Activated CD8-positive, alpha-beta memory T cell treated with anti-CD3 and anti-CD28 coated beads, Interleukin-2, amount 10 ng/mL, durations not matched to agents 7 days and 5 days (primary cell): Measurements from ENCODE around the gene SRCIN1. TPM values are rescaled to one million over a fixed set of nuclear protein-coding genes. Genes with fewer than 3 reads are reported as not detected.
"Not testable (repeated sequence)": the region's sequence is repeated elsewhere in the genome, so short reads cannot be mapped to it uniquely, and the experiment has no call there.

Experiments
- ATAC-seq: fragments of 150-1000 bp; cut with Tn5 transposase; one replicate; pipeline ENCODE4 v1.10.0; 2021; ENCODE audit warnings: moderate library complexity
- CTCF ChIA-PET: fragments of 350-600 bp; sonication (Branson Sonifier 250); formaldehyde crosslinking; loops from one replicate; lab custom pipeline; 2021; ENCODE audit warnings: antibody characterized with exemption; lab: Charles Lee
- DNase-seq: peaks from one replicate; pipeline ENCODE4 v3.0.0-alpha.2; 2020
- H3K27ac Mint-ChIP-seq: one replicate; pipeline ENCODE4 v1.8.0; 2021; ENCODE audit warnings: mild to moderate bottlenecking, mixed read lengths
- H3K27me3 Mint-ChIP-seq: one replicate; pipeline ENCODE4 v1.8.0; 2021; ENCODE audit warnings: mixed read lengths
- H3K36me3 Mint-ChIP-seq: one replicate; pipeline ENCODE4 v1.8.0; 2021; ENCODE audit warnings: mild to moderate bottlenecking, mixed read lengths
- H3K4me1 Mint-ChIP-seq: one replicate; pipeline ENCODE4 v1.8.0; 2021; ENCODE audit warnings: mixed read lengths
- H3K4me3 Mint-ChIP-seq: one replicate; pipeline ENCODE4 v1.8.0; 2021; ENCODE audit warnings: mild to moderate bottlenecking, moderate library complexity, mixed read lengths
- H3K9me3 Mint-ChIP-seq: one replicate; pipeline ENCODE4 v1.8.0; 2022; ENCODE audit warnings: low read depth, mixed read lengths
- total RNA-seq, 2 experiments: library from RNA; stranded (reverse); gene quantifications; one replicate each; pipeline ENCODE4 v1.2.3, GENCODE V29; 2021

SRCIN1 gene
- total RNA-seq, 2 experiments from 2014 or later, result 0.26 to 0.30 TPM

GRCh38 chr17:38491346-38492066, 114.2 kb downstream of the SRCIN1 start:
- H3K4me3 Mint-ChIP-seq, H3K27me3 Mint-ChIP-seq, ATAC-seq, H3K27ac Mint-ChIP-seq, H3K9me3 Mint-ChIP-seq, H3K36me3 Mint-ChIP-seq, DNase-seq, H3K4me1 Mint-ChIP-seq: not testable (repeated sequence)
- CTCF ChIA-PET, result interaction anchor here (1.1 to 2.4 kb wide), 5 partner anchors 43 to 175 kb away, joined by 3 to 26 read pairs (median 5); no protein-coding TSS in a partner anchor

GRCh38 chr17:38489774-38490173, 116.0 kb downstream of the SRCIN1 start:
- not testable (repeated sequence) for H3K4me3 Mint-ChIP-seq, H3K36me3 Mint-ChIP-seq, H3K27ac Mint-ChIP-seq, DNase-seq, ATAC-seq, H3K9me3 Mint-ChIP-seq
- Mint-ChIP-seq H3K4me1 (peaks cover 12% of the 10 kb centered on the region), H3K27me3 (peaks cover 12% of the 10 kb centered on the region)
- CTCF ChIA-PET, result interaction anchor here (1.6 to 2.9 kb wide), 2 partner anchors 66 to 178 kb away, joined by 3 to 13 read pairs; no protein-coding TSS in a partner anchor

- Mint-ChIP-seq H3K27me3 (peaks cover 15% of the 10 kb centered on the region), H3K4me1 (peaks cover 10% of the 10 kb centered on the region), H3K27ac (peak overlapping the region; percentile 32)
- not testable (repeated sequence) for DNase-seq, H3K9me3 Mint-ChIP-seq, ATAC-seq, H3K36me3 Mint-ChIP-seq, H3K4me3 Mint-ChIP-seq
- CTCF ChIA-PET, result interaction anchor here (0.7 to 2.1 kb wide), 5 partner anchors 62 to 182 kb away, joined by 3 to 5 read pairs (median 4); no protein-coding TSS in a partner anchor
These were observed 120.0 kb downstream of the SRCIN1 start for GRCh38 chr17:38485681-38486298.

GRCh38 chr17:38485146-38485468, 120.6 kb downstream of the SRCIN1 start:
- Mint-ChIP-seq H3K4me1 (peaks cover 10% of the 10 kb centered on the region), H3K27ac (no peak overlapping the region), H3K36me3 (no peaks in the 10 kb centered on the region), H3K4me3 (no peak overlapping the region), H3K9me3 (no peaks in the 10 kb centered on the region), H3K27me3 (peaks cover 15% of the 10 kb centered on the region)
- ATAC-seq (no peak), DNase-seq (no peak)
- CTCF ChIA-PET, result interaction anchor here (1.0 to 2.1 kb wide), 3 partner anchors 61 to 183 kb away, joined by 3 to 5 read pairs (median 5); no protein-coding TSS in a partner anchor

- Mint-ChIP-seq H3K4me1 (peaks cover 10% of the 10 kb centered on the region), H3K27me3 (peaks cover 15% of the 10 kb centered on the region)
- CTCF ChIA-PET, result interaction anchor here (1.0 to 2.1 kb wide), 5 partner anchors 58 to 183 kb away, joined by 3 to 5 read pairs (median 5); no protein-coding TSS in a partner anchor
- not testable (repeated sequence) for H3K9me3 Mint-ChIP-seq, H3K4me3 Mint-ChIP-seq, H3K27ac Mint-ChIP-seq, H3K36me3 Mint-ChIP-seq
- DNase-seq (peak; percentile 78), ATAC-seq (peak; percentile 80)
These were observed 121.3 kb downstream of the SRCIN1 start for GRCh38 chr17:38484242-38485145.

GRCh38 chr17:38482700-38483043, 123.1 kb downstream of the SRCIN1 start:
- Mint-ChIP-seq H3K4me1 (peaks cover 10% of the 10 kb centered on the region), H3K27me3 (peaks cover 15% of the 10 kb centered on the region)
- not testable (repeated sequence) for H3K4me3 Mint-ChIP-seq, DNase-seq, H3K27ac Mint-ChIP-seq, H3K9me3 Mint-ChIP-seq, ATAC-seq, H3K36me3 Mint-ChIP-seq
- CTCF ChIA-PET, result interaction anchor here (1.9 kb wide), 1 partner anchor 59 kb away, joined by 5 read pairs; no protein-coding TSS in a partner anchor

GRCh38 chr17:38482039-38482699, 123.6 kb downstream of the SRCIN1 start:
- CTCF ChIA-PET, result interaction anchor here (1.9 kb wide), 1 partner anchor 58 kb away, joined by 5 read pairs; no protein-coding TSS in a partner anchor
- DNase-seq, H3K4me3 Mint-ChIP-seq, H3K36me3 Mint-ChIP-seq, ATAC-seq, H3K27ac Mint-ChIP-seq, H3K9me3 Mint-ChIP-seq: not testable (repeated sequence)
- peaks cover 13% of the 10 kb centered on the region for H3K27me3 Mint-ChIP-seq
- H3K4me1 Mint-ChIP-seq, result peaks cover 10% of the 10 kb centered on the region

Other genes with a start within 250 kb of the SRCIN1 start
- under 1 TPM in 1 of 2 experiments, not detected in 1; 0.40 TPM for gene ARHGAP23, start 177.5 kb downstream of the SRCIN1 start, total RNA-seq
- gene EPOP, start 69.0 kb upstream of the SRCIN1 start, total RNA-seq, result 10 to 100 TPM; 10.4 to 20.1 TPM
- gene MLLT6, start 99.3 kb upstream of the SRCIN1 start, total RNA-seq, result 100 to 1,000 TPM; 223 to 247 TPM
- gene CISD3, start 124.4 kb upstream of the SRCIN1 start, total RNA-seq, result 10 to 100 TPM; 51.3 to 54.3 TPM
- 1 to 10 TPM; 2.1 to 2.5 TPM for gene PCGF2, start 142.4 kb upstream of the SRCIN1 start, total RNA-seq
- gene PSMB3, start 146.8 kb upstream of the SRCIN1 start, total RNA-seq, result 100 to 1,000 TPM; 246 to 303 TPM
- 10 to 100 TPM; 37.6 TPM for gene PIP4K2B, start 193.6 kb upstream of the SRCIN1 start, total RNA-seq
- gene CWC25, start 219.4 kb upstream of the SRCIN1 start, total RNA-seq, result 10 to 100 TPM; 28.7 to 33.0 TPM
- gene RPL23, start 247.8 kb upstream of the SRCIN1 start, total RNA-seq, result 1,000 to 10,000 TPM in 1 of 2 experiments, 100 to 1,000 TPM in 1; 831 to 1,130 TPM